BE2C (cell line): ENCODE data around the gene NIF3L1.

Source experiments
- DNase-seq: peaks from one replicate; pipeline ENCODE4 v3.0.0-alpha.2; 2020
- H3K27me3 ChIP-seq: fragments of 250-450 bp; sonication (Bioruptor Pico); 2 replicates; pipeline ENCODE4 v1.5.1; 2020; ENCODE audit warnings: mild to moderate bottlenecking
- H3K36me3 ChIP-seq: fragments of 250-450 bp; sonication (Bioruptor Pico); 2 replicates; pipeline ENCODE4 v1.5.1; 2020; ENCODE audit warnings: mild to moderate bottlenecking
- H3K4me1 ChIP-seq: fragments of 250-450 bp; sonication (Bioruptor Pico); 2 replicates; pipeline ENCODE4 v1.5.1; 2020
- H3K4me3 ChIP-seq: 2 replicates; pipeline ENCODE4 v1.5.1; 2011; ENCODE audit warnings: low read depth, low read length
- H3K9me3 ChIP-seq: fragments of 250-450 bp; sonication (Bioruptor Pico); 2 replicates; pipeline ENCODE4 v1.5.1; 2020
- TF ChIP-seq, protein P1 (sequence below): IDR thresholded peaks from 2 replicates; pipeline ENCODE4 v1.5.1; 2012; ENCODE audit warnings: mild to moderate bottlenecking, low read depth, low read length

The NIF3L1 gene

GRCh38 chr2:200945395-200945729 is 56.2 kb downstream of the NIF3L1 start:
- H3K36me3 ChIP-seq: peaks cover 46% of the 10 kb centered on the region
- H3K27me3 ChIP-seq: no peaks in the 10 kb centered on the region
- H3K9me3 ChIP-seq: no peaks in the 10 kb centered on the region
- no peak for DNase-seq
- TF ChIP-seq, protein P1, sequence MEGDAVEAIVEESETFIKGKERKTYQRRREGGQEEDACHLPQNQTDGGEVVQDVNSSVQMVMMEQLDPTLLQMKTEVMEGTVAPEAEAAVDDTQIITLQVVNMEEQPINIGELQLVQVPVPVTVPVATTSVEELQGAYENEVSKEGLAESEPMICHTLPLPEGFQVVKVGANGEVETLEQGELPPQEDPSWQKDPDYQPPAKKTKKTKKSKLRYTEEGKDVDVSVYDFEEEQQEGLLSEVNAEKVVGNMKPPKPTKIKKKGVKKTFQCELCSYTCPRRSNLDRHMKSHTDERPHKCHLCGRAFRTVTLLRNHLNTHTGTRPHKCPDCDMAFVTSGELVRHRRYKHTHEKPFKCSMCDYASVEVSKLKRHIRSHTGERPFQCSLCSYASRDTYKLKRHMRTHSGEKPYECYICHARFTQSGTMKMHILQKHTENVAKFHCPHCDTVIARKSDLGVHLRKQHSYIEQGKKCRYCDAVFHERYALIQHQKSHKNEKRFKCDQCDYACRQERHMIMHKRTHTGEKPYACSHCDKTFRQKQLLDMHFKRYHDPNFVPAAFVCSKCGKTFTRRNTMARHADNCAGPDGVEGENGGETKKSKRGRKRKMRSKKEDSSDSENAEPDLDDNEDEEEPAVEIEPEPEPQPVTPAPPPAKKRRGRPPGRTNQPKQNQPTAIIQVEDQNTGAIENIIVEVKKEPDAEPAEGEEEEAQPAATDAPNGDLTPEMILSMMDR: no peak
- H3K4me3 ChIP-seq: no peak overlapping the region
- H3K4me1 ChIP-seq: no peaks in the 10 kb centered on the region

DNA sequence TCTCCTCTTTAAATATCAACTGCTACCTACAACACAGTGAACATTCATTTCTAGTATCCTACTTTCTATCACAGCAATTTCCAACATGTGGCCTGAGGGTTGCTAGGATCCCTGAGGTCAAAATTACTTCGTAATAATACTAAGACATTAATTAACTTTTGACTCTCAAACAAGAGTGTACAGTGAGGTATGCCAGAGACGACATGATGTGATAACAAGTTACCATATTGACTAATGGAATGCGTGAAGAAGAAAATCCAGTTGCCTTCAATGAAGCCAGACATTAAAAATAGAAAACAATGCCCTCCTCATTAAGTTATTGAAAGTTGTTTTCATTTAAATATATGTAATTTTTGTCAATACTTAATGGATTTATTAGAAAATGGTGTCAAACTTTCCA is 61.2 kb downstream of the NIF3L1 start:
- no peaks in the 10 kb centered on the region for H3K4me1 ChIP-seq
- TF ChIP-seq, protein P1: no peak
- H3K4me3 ChIP-seq: no peak overlapping the region
- peaks cover 58% of the 10 kb centered on the region for H3K36me3 ChIP-seq
- no peak for DNase-seq
- H3K27me3 ChIP-seq: no peaks in the 10 kb centered on the region
- no peaks in the 10 kb centered on the region for H3K9me3 ChIP-seq
